Measurements from ENCODE around the gene PRCD. TPM values are rescaled to one million over a fixed set of nuclear protein-coding genes. Genes with fewer than 3 reads are reported as not detected.

PRCD gene
- polyA plus RNA-seq, 1 donor from 2014 or later, result 22.5 TPM

GRCh38 chr17:76534831-76535732 is 4.8 kb upstream of the PRCD start:
- no peak overlapping the region for H3K9ac ChIP-seq (ENCODE audit: low read length)
- H3K9me2 ChIP-seq (ENCODE audit: insufficient read depth, low read length), result no peaks in the 10 kb centered on the region
- H3K27ac ChIP-seq (ENCODE audit: low read length), result no peak overlapping the region
- TF ChIP-seq EZH2 (IDR thresholded peaks at IDR 0.05; ENCODE audit: borderline replicate concordance, insufficient read depth, low read length, poor library complexity, severe bottlenecking) (no peak), EP300 (conservative IDR thresholded peaks at IDR 0.05; ENCODE audit: poor library complexity, severe bottlenecking) (no peak), POLR2AphosphoS5 (IDR thresholded peaks at IDR 0.05) (no peak), SMC3 (conservative IDR thresholded peaks at IDR 0.05; ENCODE audit: poor library complexity) (no peak), TAF1 (IDR thresholded peaks at IDR 0.05; ENCODE audit: low read depth) (no peak), MXI1 (conservative IDR thresholded peaks at IDR 0.05; ENCODE audit: poor library complexity, severe bottlenecking) (no peak), RAD21 (conservative IDR thresholded peaks at IDR 0.05) (no peak)
- TF ChIP-seq, protein P1, sequence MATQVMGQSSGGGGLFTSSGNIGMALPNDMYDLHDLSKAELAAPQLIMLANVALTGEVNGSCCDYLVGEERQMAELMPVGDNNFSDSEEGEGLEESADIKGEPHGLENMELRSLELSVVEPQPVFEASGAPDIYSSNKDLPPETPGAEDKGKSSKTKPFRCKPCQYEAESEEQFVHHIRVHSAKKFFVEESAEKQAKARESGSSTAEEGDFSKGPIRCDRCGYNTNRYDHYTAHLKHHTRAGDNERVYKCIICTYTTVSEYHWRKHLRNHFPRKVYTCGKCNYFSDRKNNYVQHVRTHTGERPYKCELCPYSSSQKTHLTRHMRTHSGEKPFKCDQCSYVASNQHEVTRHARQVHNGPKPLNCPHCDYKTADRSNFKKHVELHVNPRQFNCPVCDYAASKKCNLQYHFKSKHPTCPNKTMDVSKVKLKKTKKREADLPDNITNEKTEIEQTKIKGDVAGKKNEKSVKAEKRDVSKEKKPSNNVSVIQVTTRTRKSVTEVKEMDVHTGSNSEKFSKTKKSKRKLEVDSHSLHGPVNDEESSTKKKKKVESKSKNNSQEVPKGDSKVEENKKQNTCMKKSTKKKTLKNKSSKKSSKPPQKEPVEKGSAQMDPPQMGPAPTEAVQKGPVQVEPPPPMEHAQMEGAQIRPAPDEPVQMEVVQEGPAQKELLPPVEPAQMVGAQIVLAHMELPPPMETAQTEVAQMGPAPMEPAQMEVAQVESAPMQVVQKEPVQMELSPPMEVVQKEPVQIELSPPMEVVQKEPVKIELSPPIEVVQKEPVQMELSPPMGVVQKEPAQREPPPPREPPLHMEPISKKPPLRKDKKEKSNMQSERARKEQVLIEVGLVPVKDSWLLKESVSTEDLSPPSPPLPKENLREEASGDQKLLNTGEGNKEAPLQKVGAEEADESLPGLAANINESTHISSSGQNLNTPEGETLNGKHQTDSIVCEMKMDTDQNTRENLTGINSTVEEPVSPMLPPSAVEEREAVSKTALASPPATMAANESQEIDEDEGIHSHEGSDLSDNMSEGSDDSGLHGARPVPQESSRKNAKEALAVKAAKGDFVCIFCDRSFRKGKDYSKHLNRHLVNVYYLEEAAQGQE (IDR thresholded peaks at IDR 0.05; ENCODE audit: borderline replicate concordance), result no peak
- TF ChIP-seq, protein P2, sequence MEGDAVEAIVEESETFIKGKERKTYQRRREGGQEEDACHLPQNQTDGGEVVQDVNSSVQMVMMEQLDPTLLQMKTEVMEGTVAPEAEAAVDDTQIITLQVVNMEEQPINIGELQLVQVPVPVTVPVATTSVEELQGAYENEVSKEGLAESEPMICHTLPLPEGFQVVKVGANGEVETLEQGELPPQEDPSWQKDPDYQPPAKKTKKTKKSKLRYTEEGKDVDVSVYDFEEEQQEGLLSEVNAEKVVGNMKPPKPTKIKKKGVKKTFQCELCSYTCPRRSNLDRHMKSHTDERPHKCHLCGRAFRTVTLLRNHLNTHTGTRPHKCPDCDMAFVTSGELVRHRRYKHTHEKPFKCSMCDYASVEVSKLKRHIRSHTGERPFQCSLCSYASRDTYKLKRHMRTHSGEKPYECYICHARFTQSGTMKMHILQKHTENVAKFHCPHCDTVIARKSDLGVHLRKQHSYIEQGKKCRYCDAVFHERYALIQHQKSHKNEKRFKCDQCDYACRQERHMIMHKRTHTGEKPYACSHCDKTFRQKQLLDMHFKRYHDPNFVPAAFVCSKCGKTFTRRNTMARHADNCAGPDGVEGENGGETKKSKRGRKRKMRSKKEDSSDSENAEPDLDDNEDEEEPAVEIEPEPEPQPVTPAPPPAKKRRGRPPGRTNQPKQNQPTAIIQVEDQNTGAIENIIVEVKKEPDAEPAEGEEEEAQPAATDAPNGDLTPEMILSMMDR (IDR thresholded peaks at IDR 0.05; ENCODE audit: poor library complexity, severe bottlenecking), result no peak
- no peaks in the 10 kb centered on the region for H4K20me1 ChIP-seq (ENCODE audit: insufficient read depth)
- H3K79me2 ChIP-seq (replicated peaks; ENCODE audit: insufficient read depth, low read length), result no peaks in the 10 kb centered on the region
- peaks cover 34% of the 10 kb centered on the region for H3K27me3 ChIP-seq (ENCODE audit: insufficient read depth, low read depth, low read length)
- no peaks in the 10 kb centered on the region for H3F3A ChIP-seq (ENCODE audit: insufficient read depth, low read length, poor library complexity, severe bottlenecking)
- no peaks in the 10 kb centered on the region for H3K36me3 ChIP-seq (ENCODE audit: insufficient read depth, low read length)
- H3K4me3 ChIP-seq (ENCODE audit: low read length), result no peak overlapping the region
- H2AFZ ChIP-seq (ENCODE audit: low read depth, low read length), result no peak overlapping the region
- H3K9me3 ChIP-seq (ENCODE audit: low read length), result no peaks in the 10 kb centered on the region
- no peak overlapping the region for H3K4me2 ChIP-seq (ENCODE audit: low read length)

GRCh38 chr17:76535788-76536510 is 3.9 kb upstream of the PRCD start:
- peaks cover 34% of the 10 kb centered on the region for H3K27me3 ChIP-seq (ENCODE audit: insufficient read depth, low read depth, low read length)
- H3K79me2 ChIP-seq (replicated peaks; ENCODE audit: insufficient read depth, low read length), result no peaks in the 10 kb centered on the region
- no peak overlapping the region for H3K4me2 ChIP-seq (ENCODE audit: low read length)
- H3K4me3 ChIP-seq (ENCODE audit: low read length), result no peak overlapping the region
- H3K9me3 ChIP-seq (ENCODE audit: low read length), result no peaks in the 10 kb centered on the region
- TF ChIP-seq, protein P2 (IDR thresholded peaks at IDR 0.05; ENCODE audit: poor library complexity, severe bottlenecking), result no peak
- TF ChIP-seq EZH2 (IDR thresholded peaks at IDR 0.05; ENCODE audit: borderline replicate concordance, insufficient read depth, low read length, poor library complexity, severe bottlenecking) (no peak), EP300 (conservative IDR thresholded peaks at IDR 0.05; ENCODE audit: poor library complexity, severe bottlenecking) (no peak), TAF1 (IDR thresholded peaks at IDR 0.05; ENCODE audit: low read depth) (no peak), MXI1 (conservative IDR thresholded peaks at IDR 0.05; ENCODE audit: poor library complexity, severe bottlenecking) (no peak), SMC3 (conservative IDR thresholded peaks at IDR 0.05; ENCODE audit: poor library complexity) (no peak), POLR2AphosphoS5 (IDR thresholded peaks at IDR 0.05) (no peak), RAD21 (conservative IDR thresholded peaks at IDR 0.05) (no peak)
- TF ChIP-seq, protein P1 (IDR thresholded peaks at IDR 0.05; ENCODE audit: borderline replicate concordance), result no peak
- no peaks in the 10 kb centered on the region for H3K36me3 ChIP-seq (ENCODE audit: insufficient read depth, low read length)
- no peaks in the 10 kb centered on the region for H3K9me2 ChIP-seq (ENCODE audit: insufficient read depth, low read length)
- no peak overlapping the region for H3K9ac ChIP-seq (ENCODE audit: low read length)
- H2AFZ ChIP-seq (ENCODE audit: low read depth, low read length), result no peak overlapping the region
- no peak overlapping the region for H3K27ac ChIP-seq (ENCODE audit: low read length)
- no peaks in the 10 kb centered on the region for H4K20me1 ChIP-seq (ENCODE audit: insufficient read depth)
- no peaks in the 10 kb centered on the region for H3F3A ChIP-seq (ENCODE audit: insufficient read depth, low read length, poor library complexity, severe bottlenecking)
